Measurements from ENCODE around the gene ARHGDIG. TPM values are rescaled to one million over a fixed set of nuclear protein-coding genes. Genes with fewer than 3 reads are reported as not detected.

Gene ARHGDIG
- total and polyA plus RNA-seq, 9 of the 15 experiments (the other 6 are each of a cell fraction or from before 2014, with no cell fraction given): 0.36 to 2.5 (median 0.64) TPM; not detected in 2

DNA sequence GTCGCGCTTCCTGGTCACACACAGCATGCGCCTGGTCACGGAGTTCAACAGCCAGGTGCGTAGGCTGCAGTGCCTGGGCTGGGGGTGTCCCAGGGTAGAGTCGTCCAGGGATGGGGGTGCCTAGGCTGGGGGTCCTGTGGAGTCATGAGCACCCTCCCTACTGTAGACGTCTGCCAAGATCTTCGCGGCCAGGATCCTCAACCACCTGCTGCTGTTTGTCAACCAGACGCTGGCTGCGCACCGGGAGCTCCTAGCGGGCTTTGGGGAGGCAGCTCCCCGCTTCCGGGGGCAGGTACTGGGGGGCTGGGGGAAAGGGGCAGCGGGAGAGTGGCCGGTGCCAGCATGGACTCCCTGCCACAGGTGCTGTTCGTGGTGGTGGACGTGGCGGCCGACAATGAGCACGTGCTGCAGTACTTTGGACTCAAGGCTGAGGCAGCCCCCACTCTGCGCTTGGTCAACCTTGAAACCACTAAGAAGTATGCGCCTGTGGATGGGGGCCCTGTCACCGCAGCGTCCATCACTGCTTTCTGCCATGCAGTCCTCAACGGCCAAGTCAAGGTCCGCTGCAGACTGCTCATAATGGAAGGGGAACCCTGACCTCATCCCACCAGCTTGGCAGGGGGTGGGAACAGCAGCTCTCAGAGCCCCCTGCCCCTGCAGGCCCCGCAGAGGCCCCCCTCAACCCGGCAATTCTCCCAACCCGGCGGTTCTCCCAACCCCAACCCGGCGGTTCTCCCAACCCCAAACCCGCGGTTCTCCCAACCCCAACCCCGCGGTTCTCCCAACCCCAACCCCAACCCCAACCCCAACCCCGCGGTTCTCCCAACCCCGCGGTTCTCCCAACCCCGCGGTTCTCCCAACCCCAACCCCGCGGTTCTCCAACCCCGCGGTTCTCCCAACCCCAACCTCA, 5.0 kb downstream of the ARHGDIG start:
- intact Hi-C loops (cut with micrococcal nuclease) (no loop called here), in situ Hi-C loops (cut with MboI) (no loop called here)
- H3K4me3 ChIP-seq: no peak overlapping the region
- no peak overlapping the region for H3K27ac ChIP-seq (ENCODE audit: extremely low read depth, low read depth, low read length)
- no peaks in the 10 kb centered on the region for H3K79me2 ChIP-seq (ENCODE audit: control insufficient read depth, insufficient read depth, low read length)
- no peaks in the 10 kb centered on the region for H4K20me1 ChIP-seq (replicated peaks; ENCODE audit: control insufficient read depth, insufficient read depth, low read length)
- DNase-seq (ENCODE audit: extremely low read depth in 1 of 4, low spot score in 3 of 4) (no peak), ATAC-seq (no peak), FAIRE-seq (no peak)
- 83% methylated on average over 15 of the region's 48 CpGs for WGBS (ENCODE audit: insufficient coverage, low coverage, missing lambda C conversion rate)
- H3K27me3 ChIP-seq (ENCODE audit: control insufficient read depth in 2 of 2, insufficient read depth in 2 of 2, low read length in 2 of 2): no peaks in the 10 kb centered on the region
- ChIA-PET CTCF (ENCODE audit: low intra/inter-chr PET ratio) (no interaction called here), POLR2A (interaction anchor here (0.6 to 1.4 kb wide), 2 partner anchors 17 to 295 kb away, joined by 3 read pairs; no protein-coding TSS in a partner anchor)
- no peak for TF ChIP-seq ZNF124 (CRISPR knock-in tag; IDR thresholded peaks at IDR 0.05)
- TF ChIP-seq STAG1 (CRISPR knock-in tag; IDR thresholded peaks at IDR 0.05; ENCODE audit: borderline replicate concordance): no peak
- TF ChIP-seq, protein P1, sequence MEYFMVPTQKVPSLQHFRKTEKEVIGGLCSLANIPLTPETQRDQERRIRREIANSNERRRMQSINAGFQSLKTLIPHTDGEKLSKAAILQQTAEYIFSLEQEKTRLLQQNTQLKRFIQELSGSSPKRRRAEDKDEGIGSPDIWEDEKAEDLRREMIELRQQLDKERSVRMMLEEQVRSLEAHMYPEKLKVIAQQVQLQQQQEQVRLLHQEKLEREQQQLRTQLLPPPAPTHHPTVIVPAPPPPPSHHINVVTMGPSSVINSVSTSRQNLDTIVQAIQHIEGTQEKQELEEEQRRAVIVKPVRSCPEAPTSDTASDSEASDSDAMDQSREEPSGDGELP (CRISPR knock-in tag; IDR thresholded peaks at IDR 0.05; ENCODE audit: borderline replicate concordance): no peak
- no peak for TF ChIP-seq SIX5 (IDR thresholded peaks at IDR 0.05; ENCODE audit: borderline replicate concordance in 1 of 2, insufficient read depth in 1 of 2, low read depth in 1 of 2, low read length in 2 of 2)
- no peak for TF ChIP-seq MYC (IDR thresholded peaks at IDR 0.05; ENCODE audit: low read depth, low read length)
- no peak for TF ChIP-seq MYC (CRISPR knock-in tag; IDR thresholded peaks at IDR 0.05; ENCODE audit: borderline replicate concordance, low read depth)
- TF ChIP-seq, protein P2, sequence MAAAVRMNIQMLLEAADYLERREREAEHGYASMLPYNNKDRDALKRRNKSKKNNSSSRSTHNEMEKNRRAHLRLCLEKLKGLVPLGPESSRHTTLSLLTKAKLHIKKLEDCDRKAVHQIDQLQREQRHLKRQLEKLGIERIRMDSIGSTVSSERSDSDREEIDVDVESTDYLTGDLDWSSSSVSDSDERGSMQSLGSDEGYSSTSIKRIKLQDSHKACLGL (CRISPR knock-in tag; IDR thresholded peaks at IDR 0.05; ENCODE audit: borderline replicate concordance, poor library complexity, severe bottlenecking): no peak
- TF ChIP-seq ZNF764 (CRISPR knock-in tag; IDR thresholded peaks at IDR 0.05; ENCODE audit: low read depth): no peak
- no peak for TF ChIP-seq FOXJ3 (CRISPR knock-in tag; IDR thresholded peaks at IDR 0.05)
- TF ChIP-seq ZNF77 (CRISPR knock-in tag; IDR thresholded peaks at IDR 0.05): no peak
- TF ChIP-seq, protein P3, sequence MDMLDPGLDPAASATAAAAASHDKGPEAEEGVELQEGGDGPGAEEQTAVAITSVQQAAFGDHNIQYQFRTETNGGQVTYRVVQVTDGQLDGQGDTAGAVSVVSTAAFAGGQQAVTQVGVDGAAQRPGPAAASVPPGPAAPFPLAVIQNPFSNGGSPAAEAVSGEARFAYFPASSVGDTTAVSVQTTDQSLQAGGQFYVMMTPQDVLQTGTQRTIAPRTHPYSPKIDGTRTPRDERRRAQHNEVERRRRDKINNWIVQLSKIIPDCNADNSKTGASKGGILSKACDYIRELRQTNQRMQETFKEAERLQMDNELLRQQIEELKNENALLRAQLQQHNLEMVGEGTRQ (CRISPR knock-in tag; IDR thresholded peaks at IDR 0.05): no peak
- no peak for TF ChIP-seq ZNF583 (CRISPR knock-in tag; IDR thresholded peaks at IDR 0.05)
- H3K4me1 ChIP-seq (replicated peaks in 1 of 2; ENCODE audit: control insufficient read depth in 2 of 2, insufficient read depth in 2 of 2, low read length in 2 of 2): peaks cover 0 to 63% of the 10 kb centered on the region in 2 experiments; a peak in 2 of 5 replicates
- H3K9me3 ChIP-seq (replicated peaks; ENCODE audit: control insufficient read depth, insufficient read depth, low read depth, low read length): no peaks in the 10 kb centered on the region
- no peak overlapping the region for H3K9ac ChIP-seq (ENCODE audit: insufficient read depth in 1 of 2, low read depth in 2 of 2, low read length in 2 of 2)
- H3K36me3 ChIP-seq (ENCODE audit: control insufficient read depth, insufficient read depth, low read length): peaks cover 38% of the 10 kb centered on the region; the same call in 1 of the 3 replicates
- no peak overlapping the region for H3K4me2 ChIP-seq (ENCODE audit: insufficient read depth, low read length)
- BruUV-seq (replicated peaks): no TSS peak
- H2AFZ ChIP-seq (ENCODE audit: low read depth, low read length): no peak overlapping the region
- no peaks in the 10 kb centered on the region for H3K9me1 ChIP-seq (ENCODE audit: control insufficient read depth, insufficient read depth, low read length)
